NCI-H146 treated with DMSO at 0.1 percent for 48 hours (cell line): Measurements from ENCODE around the gene RAB6D.
"Not testable (repeated sequence)": the region's sequence is repeated elsewhere in the genome, so short reads cannot be mapped to it uniquely, and the experiment has no call there.

Source experiments
- DNase-seq: peaks from one replicate; lab custom pipeline; 2025; ENCODE audit not compliant: unreplicated experiment; lab: John Stamatoyannopoulos, UW

RAB6D gene

DNA sequence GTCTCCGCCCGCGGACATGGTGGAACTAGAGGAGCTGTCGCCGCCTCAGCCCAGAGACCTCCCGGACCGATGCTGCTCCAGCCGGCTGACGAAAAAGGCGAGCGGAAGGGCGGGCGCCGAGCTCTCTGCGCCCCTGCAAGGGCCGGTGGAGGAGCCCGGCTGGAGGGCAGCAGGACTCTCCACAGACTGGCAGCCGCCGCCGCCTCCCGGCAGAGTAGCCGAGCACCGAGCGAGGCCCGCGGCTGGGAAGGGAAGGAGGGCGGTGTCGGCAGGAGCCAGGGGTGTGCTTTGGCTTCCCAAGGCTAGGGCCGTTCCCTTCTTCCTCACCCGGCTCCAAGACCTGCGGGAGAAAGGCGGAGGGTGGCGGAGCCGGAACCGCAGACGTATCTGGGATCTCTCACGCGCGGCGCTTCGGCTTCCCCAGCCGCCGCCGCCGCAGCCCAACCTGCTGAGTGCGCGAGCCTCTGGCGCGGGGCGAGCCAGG, at the start of gene RAB6D:
Gene RAB6D, minus strand, starts transcription at position 466 of the 484 bp plus-strand sequence. Its CDS starts 448 bp downstream, at position 18.
- not testable (repeated sequence) for DNase-seq

DNA sequence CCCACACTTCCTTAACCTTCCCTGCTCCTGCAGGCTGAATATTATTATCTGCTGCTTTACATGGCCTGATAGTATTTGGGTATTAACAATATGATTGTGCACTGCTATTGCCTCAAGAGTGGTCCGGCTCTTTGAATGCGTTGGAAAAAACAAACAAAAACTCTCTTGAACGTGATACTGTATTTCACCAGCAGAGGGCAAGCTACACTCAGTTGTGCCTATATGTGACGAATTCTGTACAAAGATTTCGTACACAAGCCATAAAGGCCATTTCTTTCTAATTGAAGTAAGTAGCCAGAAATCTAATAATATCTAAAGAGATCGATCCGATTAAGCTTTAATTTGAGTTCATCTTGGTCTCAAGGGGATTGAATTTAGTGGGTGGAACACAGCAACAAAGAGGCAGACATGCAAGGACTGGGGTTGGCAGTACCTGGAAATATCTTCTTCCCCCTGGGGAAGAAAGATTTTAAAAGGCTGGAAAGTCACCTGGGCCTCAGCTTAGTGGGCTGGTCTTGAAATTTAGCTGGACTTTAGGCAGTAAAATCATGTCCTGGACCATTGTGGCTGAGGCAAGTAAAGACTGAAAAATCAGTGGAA, 49.3 kb upstream of the RAB6D start:
- peak; percentile 39 for DNase-seq

DNA sequence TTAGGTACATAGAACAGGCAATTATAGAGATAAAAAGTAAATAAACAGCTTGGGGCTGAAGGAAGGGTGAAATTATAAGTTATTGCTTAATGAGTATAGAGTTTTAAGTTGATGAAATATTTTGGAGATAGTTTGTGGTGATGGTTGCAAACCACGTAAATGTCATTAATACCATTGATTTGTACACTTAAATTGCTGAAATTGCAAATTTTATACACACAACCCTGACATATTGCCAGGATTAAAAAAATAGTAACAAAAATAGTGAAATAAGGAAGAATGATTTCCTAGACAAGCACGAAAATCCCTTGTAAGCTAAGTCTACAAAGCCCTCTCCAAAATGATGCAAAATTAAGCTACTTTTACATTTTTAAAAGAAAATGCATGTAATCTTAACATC, 46.2 kb upstream of the RAB6D start:
- no peak for DNase-seq

DNA sequence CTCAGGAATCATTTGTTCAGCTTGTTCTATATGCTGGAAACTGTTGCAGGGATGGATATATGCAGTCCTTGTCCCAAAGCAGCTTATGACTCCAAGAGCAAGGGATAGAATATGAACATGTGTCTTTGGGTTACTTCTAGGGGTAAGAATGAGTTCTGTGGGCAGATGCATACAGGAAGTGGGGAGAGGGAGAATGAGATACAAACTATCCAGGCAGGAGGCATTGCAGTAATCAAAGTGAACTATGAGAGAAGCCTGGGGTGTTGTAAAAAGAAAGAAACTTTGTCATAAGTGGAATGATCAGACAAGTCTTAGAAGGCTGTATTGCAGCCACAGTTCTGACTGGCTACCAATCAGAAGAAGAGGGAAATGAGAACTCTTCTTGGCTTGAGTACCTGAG, 44.8 kb upstream of the RAB6D start:
- DNase-seq: no peak

DNA sequence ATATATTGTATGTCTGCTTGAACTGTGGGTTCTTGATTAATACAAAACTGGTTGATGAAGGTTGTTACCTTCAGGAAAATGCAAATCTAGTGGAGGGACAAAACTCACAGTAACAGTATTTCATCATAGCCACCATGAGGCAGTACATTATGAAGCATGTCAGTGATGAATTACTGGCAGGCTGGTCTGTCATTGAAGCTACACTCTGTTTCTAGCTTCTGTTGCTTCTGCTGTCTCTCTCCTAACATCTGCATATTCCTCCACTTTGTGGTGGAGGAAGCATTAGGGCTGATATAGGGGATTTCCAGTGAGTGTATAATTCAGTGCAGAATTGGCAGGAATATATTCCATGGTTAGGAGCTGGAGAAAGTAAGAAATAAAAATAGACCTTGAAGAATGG, 44.2 kb upstream of the RAB6D start:
- no peak for DNase-seq

DNA sequence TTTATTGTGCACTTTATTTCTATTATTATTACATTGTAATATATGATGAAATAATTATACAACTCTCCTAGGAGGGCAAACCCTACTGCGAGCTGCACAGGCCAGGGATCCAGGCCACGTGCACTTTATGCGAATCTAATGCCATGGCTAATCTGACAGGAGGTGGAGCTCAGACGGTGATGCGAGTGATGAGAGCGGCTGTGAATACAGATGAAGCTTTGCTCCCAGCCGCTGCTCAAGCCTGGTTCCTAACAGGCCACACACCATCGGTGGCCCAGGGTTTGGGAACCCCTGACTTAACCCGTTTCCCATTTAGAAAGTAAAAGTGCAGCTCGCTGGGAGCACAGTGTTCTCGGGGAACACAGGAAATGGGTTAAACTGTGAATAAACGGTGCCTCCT, 40.8 kb upstream of the RAB6D start:
- DNase-seq: no peak

DNA sequence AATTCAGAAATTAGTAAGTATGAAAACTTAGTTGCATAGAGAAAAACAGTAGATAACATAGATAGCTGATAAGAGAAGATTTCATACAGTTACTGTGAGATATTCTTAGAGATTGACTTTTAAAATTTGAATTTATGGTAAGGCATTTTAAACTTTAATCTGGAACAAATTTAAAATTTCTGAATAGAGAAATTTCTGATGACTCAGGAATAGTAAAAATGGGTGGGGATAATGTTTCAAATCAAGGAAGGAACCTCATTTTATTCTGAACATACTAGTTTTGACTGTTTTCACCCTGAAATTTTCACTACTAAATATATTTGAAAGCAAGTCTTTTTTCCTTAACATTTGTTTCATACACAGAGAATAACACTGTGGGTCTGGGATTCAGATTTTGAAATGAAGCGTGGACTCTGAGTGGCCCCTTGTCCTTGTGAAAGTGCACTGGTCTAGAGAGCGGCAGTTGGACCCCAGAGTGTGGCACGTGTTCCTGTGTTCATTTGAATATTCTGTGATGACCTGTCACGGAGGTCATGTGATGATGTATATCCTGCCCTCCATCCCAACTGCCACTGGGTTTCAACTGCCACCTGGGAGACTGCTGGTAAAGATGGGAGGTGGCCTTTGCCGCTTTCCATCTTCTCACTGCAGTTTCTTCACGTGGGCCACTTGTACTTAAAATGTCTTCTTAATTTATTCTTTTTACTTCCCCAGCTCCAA, 38.5 kb upstream of the RAB6D start:
- DNase-seq: no peak

DNA sequence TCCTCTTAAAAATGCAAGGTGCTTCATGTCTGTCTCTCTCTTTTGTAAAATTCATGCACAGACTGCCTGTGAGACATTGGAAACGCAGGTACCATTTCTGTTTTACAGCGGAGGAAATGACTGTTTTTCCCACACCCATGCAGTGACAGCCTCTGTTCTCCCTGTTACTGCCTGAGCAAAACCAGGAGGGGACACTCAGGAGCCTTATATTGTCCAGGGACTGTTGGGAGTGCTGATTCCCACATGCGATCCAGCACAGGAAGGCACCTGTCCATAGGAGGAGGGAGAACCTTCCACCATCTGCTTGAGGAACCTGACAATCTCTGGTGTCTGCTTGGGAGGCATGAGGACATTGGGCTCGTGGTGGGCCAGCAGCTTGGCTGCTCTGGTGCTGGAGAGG, 36.9 kb upstream of the RAB6D start:
- no peak for DNase-seq

DNA sequence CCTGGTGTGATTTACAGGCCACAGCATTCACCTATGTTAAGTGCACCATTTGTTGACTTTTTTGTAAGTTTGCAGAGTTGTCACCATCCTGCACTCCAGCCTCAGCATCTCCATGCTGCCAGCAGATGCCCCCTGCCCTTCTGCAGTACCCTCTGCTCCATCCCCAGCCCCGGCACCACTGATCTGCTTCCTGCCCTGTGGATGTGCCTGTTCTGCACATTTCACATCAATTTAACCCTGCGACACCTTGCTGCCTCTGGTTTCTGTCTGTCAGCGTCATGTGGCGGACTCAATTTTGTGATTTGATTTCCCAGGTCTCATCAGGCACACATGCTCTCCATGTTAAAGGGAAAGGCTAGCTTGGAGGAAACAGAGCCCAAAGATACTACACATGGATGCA, 36.5 kb upstream of the RAB6D start:
- DNase-seq: not testable (repeated sequence)

DNA sequence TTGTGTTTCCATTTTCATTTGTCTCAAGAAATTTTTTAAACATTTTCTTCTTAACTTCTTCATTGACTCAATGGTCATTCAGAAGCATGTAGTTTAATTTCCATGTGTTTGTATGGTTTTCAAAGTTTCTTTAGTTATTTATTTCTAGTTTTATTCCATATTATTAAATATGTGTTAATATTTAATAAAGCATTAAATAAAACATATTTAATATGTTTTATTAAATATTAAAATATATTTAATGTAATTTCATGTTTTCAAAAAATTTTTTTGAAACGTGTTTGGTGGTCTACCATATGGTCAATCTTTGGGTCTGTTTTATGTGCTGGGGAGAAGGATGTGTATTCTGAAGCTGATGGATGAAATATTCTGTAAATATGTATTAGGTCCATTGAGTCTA, 32.2 kb upstream of the RAB6D start:
- DNase-seq: not testable (repeated sequence)

DNA sequence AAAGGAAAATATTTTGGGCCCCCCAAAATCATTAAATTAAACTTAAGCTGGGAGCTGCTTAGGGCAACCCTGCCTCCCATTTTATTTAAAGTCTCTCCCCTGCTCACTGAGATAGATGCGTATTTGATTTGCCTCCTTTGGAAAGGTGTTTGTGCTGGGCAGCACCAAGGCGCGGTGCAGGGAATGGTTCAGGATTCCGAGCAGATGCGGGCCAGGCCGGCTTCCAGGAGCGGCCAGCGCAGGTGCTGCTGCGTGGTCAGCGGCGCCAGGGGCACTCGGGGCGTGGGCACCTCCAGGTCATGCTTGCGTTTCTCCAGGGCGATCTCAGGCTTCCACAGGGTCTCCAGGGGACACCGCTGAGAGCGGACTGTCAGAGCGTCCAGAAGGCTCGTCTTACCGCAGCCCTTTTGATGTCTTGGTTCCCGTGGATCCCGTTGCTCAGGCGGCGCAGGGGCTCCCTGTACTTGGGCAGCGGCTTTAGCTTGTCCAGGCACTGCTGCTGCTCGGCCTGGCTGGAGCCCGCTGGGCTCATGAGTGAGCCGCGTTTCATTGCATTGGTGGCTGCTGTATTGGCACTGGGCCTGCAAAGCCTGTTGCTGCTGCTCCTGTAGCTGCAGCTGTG, 31.2 kb upstream of the RAB6D start:
- not testable (repeated sequence) for DNase-seq

DNA sequence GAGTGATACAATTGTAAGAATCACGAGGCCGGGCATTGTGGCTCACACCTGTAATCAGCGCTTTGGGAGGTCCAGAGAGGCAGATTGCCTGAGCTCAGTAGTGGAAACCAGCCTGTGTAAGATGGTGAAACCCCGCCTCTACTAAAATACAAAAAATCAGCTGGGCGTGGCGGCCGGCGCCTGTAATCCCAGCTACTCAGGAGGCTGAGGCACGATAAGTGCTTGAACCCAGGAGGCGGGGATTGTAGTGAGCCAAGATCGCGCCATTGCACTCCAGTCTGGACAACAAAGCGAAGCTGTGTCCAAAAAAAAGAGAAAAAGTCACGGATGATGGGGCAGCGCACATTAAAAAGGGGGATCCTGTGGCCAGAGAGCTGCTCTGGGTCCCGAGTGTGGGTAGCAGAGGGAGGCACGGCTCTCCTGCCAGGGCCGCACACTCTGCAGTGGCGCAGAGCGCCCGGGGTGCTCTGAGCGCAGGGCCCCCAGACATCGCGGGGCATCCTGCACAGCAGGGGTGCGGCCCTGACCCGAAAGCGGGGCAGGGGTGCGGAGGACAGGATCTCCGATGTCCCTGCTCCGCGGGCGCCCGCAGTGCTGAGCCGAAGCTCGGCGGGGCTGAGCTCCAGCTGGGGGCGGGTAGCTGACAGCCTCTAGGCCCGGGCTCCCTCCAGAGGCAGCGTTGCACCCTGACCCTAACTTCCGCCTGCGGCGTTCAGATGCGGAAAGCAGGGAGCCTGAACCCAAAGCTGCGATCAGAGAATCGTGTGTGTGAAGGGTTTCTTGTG, 30.4 kb upstream of the RAB6D start:
- DNase-seq: peak; percentile 28

DNA sequence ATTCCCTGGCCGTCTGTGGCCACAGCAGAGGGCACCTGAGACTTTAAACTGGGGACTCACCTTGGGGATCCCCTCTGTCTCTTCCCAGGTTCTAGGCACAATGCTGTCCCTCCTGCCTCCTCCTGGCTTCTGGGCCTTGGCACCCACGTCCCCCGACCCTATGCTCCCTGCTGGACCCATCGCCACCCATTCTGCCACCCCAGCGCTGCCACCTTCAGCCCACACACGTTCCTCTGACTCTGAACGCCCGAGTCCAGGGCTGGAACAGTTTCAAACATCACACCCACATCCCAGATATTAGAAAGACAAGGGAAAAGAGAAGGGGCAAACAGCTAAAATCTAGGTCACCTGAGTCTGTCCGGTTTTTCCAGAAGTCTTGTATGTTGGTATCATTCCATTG, 28.0 kb upstream of the RAB6D start:
- DNase-seq: not testable (repeated sequence)

DNA sequence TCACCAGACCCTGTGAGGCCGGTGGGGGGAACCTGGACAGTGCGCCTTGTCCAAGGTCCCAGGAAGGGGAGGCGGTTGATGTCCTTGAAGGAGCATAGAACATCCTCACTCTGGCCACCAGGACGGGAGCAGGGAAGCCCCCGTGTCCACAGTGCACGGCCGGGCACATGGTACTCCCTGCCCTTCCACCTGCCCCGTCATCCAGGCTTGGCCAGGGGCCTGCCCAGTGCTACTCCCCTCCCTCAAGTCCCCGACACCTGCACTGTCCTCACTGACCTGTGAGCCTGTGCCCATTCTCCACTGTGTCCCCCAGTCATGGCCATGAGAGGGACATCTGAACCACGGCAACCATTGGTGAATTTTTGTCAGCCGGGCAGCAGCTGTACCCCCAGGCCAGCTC, 27.5 kb upstream of the RAB6D start:
- not testable (repeated sequence) for DNase-seq

DNA sequence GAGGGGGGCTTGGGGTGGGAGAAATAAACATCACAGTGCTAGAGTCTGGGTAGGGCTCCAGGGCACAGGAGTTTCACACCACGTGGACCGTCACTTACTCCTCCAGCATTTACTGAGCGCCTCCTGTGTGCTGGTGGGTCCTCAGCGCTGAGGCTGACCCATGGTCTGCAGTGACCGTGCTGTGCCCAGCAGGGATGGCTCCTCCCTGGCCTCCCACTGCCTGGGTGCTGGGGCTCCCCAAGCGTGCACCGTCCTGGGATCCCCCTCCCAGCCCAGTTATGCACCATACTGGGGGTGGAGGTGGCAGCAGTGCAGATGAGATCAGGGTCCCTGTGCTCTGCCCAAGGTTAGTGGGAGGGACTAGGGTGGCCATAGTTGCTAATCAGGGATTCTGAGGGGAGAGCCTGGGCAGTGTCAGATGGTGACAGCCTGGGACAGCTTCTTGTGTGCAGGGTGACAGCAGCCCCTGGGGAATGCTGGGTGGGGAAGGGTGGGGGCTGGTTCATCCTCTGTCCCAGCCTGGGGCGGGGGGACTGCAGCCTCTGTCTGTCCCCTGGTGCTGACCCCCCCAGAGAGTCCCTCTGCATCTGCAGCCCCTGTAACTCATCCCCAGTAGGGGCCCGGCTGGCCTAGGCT, 26.6 kb upstream of the RAB6D start:
- DNase-seq: not testable (repeated sequence)

DNA sequence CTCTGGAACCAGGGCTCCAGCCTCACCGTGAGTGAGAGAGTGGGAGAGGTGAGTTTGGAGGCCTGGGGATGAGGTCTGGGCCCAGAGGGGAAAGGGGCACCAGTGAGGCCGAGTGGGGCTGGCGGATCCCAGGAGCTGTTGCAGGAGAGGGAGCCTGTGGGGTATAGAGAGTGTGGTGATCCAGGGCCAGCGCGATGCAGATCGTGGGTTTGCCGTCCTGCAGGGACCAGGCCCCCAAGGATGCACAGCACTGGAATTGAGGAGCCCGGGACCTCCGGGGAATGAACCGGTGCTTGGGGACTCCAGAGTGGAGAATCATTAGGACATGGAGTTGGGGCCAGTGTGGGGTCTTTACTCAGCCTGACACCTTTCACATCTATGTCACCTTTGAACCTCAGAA, 25.7 kb upstream of the RAB6D start:
- no peak for DNase-seq

DNA sequence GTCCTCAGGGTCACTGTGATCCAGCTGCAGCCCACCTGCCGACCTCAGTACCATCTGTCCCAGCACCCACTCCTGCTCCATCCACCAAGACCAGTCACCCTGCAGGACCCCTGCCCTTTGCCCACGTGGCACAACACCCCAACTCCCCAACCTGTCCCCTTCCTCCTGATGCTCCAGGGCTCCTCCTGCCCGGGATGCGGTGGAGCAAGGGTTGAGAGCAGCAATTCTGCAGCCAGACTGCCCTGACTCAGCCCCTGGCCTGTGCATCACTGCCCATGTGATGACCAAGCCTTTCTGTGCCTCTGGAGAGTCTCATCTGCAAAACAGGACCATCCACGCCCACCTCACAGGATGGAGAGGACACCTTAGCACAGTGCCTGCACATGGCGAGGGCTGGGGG, 24.9 kb upstream of the RAB6D start:
- not testable (repeated sequence) for DNase-seq

DNA sequence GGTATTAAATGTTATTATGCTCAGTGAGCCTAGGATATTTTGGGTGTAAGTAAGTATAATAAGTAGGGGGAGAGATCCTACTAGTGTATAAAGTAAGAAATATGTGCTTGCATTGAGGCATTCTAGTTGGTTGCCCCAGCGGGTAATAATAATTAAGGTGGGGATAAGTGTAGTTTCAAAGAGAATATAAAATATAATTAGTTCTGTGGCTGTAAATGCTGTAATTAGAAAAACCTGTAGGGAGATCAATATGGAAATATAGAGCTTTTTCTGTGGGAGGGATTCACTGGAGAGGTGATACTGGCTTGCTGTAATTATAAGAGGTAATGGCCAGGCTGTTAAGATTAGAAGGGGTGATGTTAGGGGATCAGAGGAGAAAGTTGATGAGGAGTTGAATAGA, 9.1 kb upstream of the RAB6D start:
- not testable (repeated sequence) for DNase-seq

DNA sequence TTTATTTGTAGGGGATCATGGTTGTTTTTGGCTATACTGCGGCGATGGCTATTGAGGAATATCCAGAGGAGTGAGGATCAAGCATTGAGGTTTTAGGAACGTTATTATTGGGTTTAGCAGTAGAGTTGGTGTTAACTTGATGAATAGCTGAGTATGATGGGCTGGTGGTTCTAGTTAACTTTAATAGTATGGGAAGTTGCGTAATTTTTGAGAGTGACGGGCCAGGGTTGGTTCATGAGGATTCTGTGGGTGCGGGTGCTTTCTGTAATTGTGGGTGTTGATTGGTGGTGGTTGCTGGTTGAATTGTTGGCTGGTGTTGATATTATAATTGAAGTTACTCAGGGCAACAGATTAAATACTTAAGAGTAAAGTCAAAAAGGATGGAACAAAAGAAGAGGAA, 6.0 kb upstream of the RAB6D start:
- no peak for DNase-seq

DNA sequence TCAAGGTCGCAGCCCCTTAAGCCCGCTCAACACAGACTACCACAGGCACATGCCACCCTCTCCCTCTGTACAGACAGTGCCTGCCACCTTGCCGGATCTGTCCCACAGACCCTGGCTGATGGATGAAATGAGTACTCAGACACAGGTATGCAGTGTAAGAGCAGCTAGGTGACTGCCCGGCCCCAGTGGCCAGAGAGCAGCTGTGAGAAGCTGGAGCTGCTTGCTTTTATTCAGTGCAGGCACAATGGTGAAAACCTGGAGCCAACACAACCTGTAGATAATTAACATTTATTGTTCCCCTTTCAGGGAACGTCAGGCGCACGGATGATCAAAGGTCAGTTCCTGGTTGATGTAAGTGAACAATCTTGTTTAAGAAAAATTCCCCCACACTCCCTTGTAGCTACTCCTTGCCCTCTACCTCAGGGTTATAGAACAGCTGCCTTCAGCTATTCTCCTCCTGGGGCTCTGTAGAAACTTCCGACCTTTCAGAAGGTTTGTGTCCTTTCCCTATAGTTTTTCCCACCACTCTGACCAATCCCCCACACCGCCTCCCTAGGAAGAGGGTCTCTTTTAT, 4.6 kb upstream of the RAB6D start:
- DNase-seq: not testable (repeated sequence)

DNA sequence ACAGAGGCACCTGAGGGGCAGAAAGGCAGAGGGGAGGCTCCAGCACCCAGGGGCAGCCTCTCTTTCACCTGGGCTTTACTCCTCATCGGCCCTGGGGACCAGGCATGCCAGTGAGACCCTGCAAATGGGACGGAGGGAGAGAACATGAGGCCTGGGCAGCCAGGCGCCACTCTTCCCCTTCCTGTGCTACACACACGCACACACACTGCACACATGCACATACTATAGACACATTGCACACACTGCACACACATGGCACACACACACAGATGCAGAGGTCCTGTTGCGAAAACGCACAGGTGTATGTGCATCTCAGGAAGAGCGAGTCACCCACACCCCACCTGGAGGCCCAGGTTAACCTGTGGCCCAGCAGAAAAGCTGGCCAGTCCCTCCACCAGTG, 3.4 kb upstream of the RAB6D start:
- no peak for DNase-seq
